Common myeloid progenitor, CD34-positive (primary cell): ENCODE results near the gene MED12.

Experiments
- CTCF ChIA-PET: fragments of 350-600 bp; sonication (Branson Sonifier 250); formaldehyde crosslinking; loops from one replicate; lab custom pipeline; 2021; ENCODE audit warnings: antibody characterized with exemption; lab: Charles Lee
- POLR2A ChIA-PET: fragments of 350-600 bp; sonication (Branson Sonifier 250); formaldehyde crosslinking; loops from one replicate; lab custom pipeline; 2021; ENCODE audit warnings: antibody characterized with exemption; lab: Charles Lee
- DNase-seq, 3 donors: peaks; one replicate each; pipeline versions ENCODE4 v3.0.0 to v3.0.0-alpha.2; 2013
- H3K27ac ChIP-seq, 2 experiments: 1 replicate in 1 of 2; 2 replicates in 1 of 2; pipeline ENCODE4 v1.7.0; 2013; ENCODE audit warnings: inconsistent platforms in 2 of 2, low read length in 2 of 2, mild to moderate bottlenecking in 2 of 2, low read depth in 1 of 2, moderate library complexity in 1 of 2; ENCODE audit not compliant: severe bottlenecking in 2 of 2, insufficient read depth in 1 of 2, poor library complexity in 1 of 2
- H3K27me3 ChIP-seq, 5 experiments: replicated peaks in 2 of 5; 1 replicate in 3 of 5; 2 replicates in 2 of 5; pipeline versions ENCODE4 v1.6.1 to v1.7.0; 2013; ENCODE audit warnings: low read length in 4 of 5, mild to moderate bottlenecking in 2 of 5, moderate library complexity in 2 of 5, inconsistent platforms in 1 of 5; ENCODE audit not compliant: insufficient read depth in 5 of 5, control insufficient read depth in 4 of 5
- H3K36me3 ChIP-seq, 4 experiments: 1 replicate in 2 of 4; 2 replicates in 2 of 4; pipeline versions ENCODE4 v1.6.1 to v1.7.0; 2013; ENCODE audit warnings: low read length in 3 of 4, control low read depth in 1 of 4, mild to moderate bottlenecking in 1 of 4; ENCODE audit not compliant: control insufficient read depth in 4 of 4, insufficient read depth in 4 of 4
- H3K4me1 ChIP-seq, 4 experiments: 1 replicate in 3 of 4; 2 replicates in 1 of 4; pipeline versions ENCODE4 v1.6.1 to v1.7.1; 2013; ENCODE audit warnings: low read length in 3 of 4, mild to moderate bottlenecking in 3 of 4, control low read depth in 1 of 4, inconsistent platforms in 1 of 4, moderate library complexity in 1 of 4; ENCODE audit not compliant: control insufficient read depth in 4 of 4, insufficient read depth in 4 of 4; ENCODE audit errors: control extremely low read depth in 1 of 4
- H3K4me3 ChIP-seq, 7 experiments: 1 replicate in 4 of 7; 2 replicates in 3 of 7; pipeline versions ENCODE4 v1.5.1 to v1.7.0; 2013; ENCODE audit warnings: mild to moderate bottlenecking in 7 of 7, low read length in 6 of 7, moderate library complexity in 6 of 7, inconsistent platforms in 2 of 7, low read depth in 2 of 7, control low read depth in 1 of 7; ENCODE audit not compliant: insufficient read depth in 4 of 7, control insufficient read depth in 1 of 7; ENCODE audit errors: extremely low read depth in 1 of 7
- H3K9me3 ChIP-seq, 5 experiments: 1 replicate in 4 of 5; 2 replicates in 1 of 5; pipeline versions ENCODE4 v1.6.1 to v1.7.1; 2013; ENCODE audit warnings: low read length in 4 of 5, mild to moderate bottlenecking in 2 of 5, inconsistent platforms in 1 of 5, low read depth in 1 of 5, moderate library complexity in 1 of 5; ENCODE audit not compliant: control insufficient read depth in 4 of 5, insufficient read depth in 2 of 5; ENCODE audit errors: control extremely low read depth in 1 of 5
- WGBS: methylation state at CpG from one replicate; pipeline ENCODE4 v1.1.5; 2013; ENCODE audit not compliant: insufficient coverage; 5-methylcytosine and 5-hydroxymethylcytosine counted together

MED12 gene

DNA sequence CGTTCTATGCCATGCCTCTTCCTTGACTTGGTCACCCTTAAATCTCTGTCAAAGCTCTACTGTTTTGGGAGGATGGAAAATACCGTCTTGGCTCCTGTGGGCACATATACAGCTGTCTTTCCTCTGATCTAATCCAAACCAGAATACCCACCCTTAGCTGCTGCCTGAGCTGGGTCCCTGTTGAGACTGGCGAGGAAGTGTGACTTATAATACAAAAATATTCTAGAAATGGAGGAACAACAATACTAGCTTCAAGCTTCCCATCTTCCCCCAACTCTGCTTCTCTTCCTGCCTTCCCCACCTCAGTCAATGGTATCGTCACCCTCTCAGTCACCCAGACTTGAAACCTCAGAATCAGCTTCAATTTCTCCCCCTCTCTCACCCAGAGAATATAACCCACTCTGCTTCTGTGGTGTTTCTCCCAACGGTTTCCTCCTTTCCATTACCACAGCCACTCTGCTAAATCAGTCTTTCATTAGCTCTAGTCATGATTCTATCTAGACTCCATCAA is 6.4 kb upstream of the MED12 start:
- peak overlapping the region; percentile 77 to 89 for H3K27ac ChIP-seq

GRCh38 chrX:71117358-71117757 is 1.0 kb upstream of the MED12 start:
- no peaks in the 10 kb centered on the region for H3K9me3 ChIP-seq
- ChIA-PET POLR2A (interaction anchor here (1.8 to 2.7 kb wide), 2 partner anchors 16 to 21 kb away, joined by 7 to 14 read pairs; partner anchors contain the start of gene FOXO4), CTCF (interaction anchor here (0.6 to 6.1 kb wide), 5 partner anchors 9 to 20 kb away, joined by 3 to 72 read pairs (median 3); no protein-coding TSS in a partner anchor)
- H3K27ac ChIP-seq, result no peak overlapping the region
- no peaks in the 10 kb centered on the region for H3K27me3 ChIP-seq
- H3K36me3 ChIP-seq, result peaks cover 9 to 21% (median 16%) of the 10 kb centered on the region in 4 experiments
- peaks cover 13 to 26% (median 15%) of the 10 kb centered on the region in 4 experiments for H3K4me1 ChIP-seq
- no peak for DNase-seq
- 85% methylated on average over 8 of the region's 10 CpGs for WGBS
- peak overlapping the region in 1 of 7 experiments; percentile 85 for H3K4me3 ChIP-seq

More for the DNA sequence above, 6.4 kb upstream of the MED12 start:
- Histone ChIP-seq H3K36me3 (peaks cover 0 to 2% (median 0%) of the 10 kb centered on the region in 4 experiments), H3K4me1 (peaks cover 29 to 64% (median 45%) of the 10 kb centered on the region in 4 experiments), H3K9me3 (no peaks in the 10 kb centered on the region), H3K27me3 (no peaks in the 10 kb centered on the region), H3K4me3 (peak overlapping the region in 5 of 7 experiments; percentile 5 to 78 (median 57))
- DNase-seq, result peak in 2 of 3 donors; percentile 57 to 58
- CTCF ChIA-PET, result interaction anchor here (1.2 to 3.0 kb wide), 3 partner anchors 10 to 20 kb away, joined by 3 to 30 read pairs (median 3); no protein-coding TSS in a partner anchor
- 34% methylated on average over 2 of the region's 5 CpGs for WGBS
- POLR2A ChIA-PET, result interaction anchor here (0.6 to 1.6 kb wide), 5 partner anchors 9 to 822 kb away, joined by 3 to 13 read pairs (median 3); partner anchors contain the start of gene KIF4A

GRCh38 chrX:71118985-71119535 is 664 bp downstream of the MED12 start:
- ChIA-PET CTCF (interaction anchor here (1.0 to 6.1 kb wide), 5 partner anchors 9 to 20 kb away, joined by 3 to 72 read pairs (median 5); partner anchors contain the start of gene CXorf65), POLR2A (interaction anchor here (0.7 to 2.7 kb wide), 6 partner anchors 9 to 151 kb away, joined by 3 to 14 read pairs (median 6); partner anchors contain the start of gene FOXO4)
- no peak for DNase-seq
- H3K4me1 ChIP-seq, result peaks cover 7 to 16% (median 12%) of the 10 kb centered on the region in 4 experiments
- H3K4me3 ChIP-seq, result peak overlapping the region in 6 of 7 experiments; percentile 64 to 85 (median 70)
- H3K36me3 ChIP-seq, result peaks cover 15 to 37% (median 27%) of the 10 kb centered on the region in 4 experiments
- H3K27me3 ChIP-seq, result no peaks in the 10 kb centered on the region
- WGBS, result 47% methylated on average over 9 of the region's 17 CpGs
- no peaks in the 10 kb centered on the region for H3K9me3 ChIP-seq
- peak overlapping the region; percentile 68 to 88 for H3K27ac ChIP-seq

- Histone ChIP-seq H3K4me3 (no peak overlapping the region), H3K27me3 (peaks cover 0 to 2% (median 0%) of the 10 kb centered on the region in 5 experiments), H3K4me1 (peaks cover 0 to 2% (median 0%) of the 10 kb centered on the region in 4 experiments), H3K27ac (no peak overlapping the region), H3K36me3 (peaks cover 22 to 92% (median 56%) of the 10 kb centered on the region in 4 experiments), H3K9me3 (no peaks in the 10 kb centered on the region)
- DNase-seq, result no peak
- POLR2A ChIA-PET, result interaction anchor here (1.4 kb wide), 1 partner anchor 26 kb away, joined by 3 read pairs; no protein-coding TSS in a partner anchor
- 85% methylated on average over 12 of the region's 12 CpGs for WGBS
- CTCF ChIA-PET, result interaction anchor here (0.7 to 6.4 kb wide), 6 partner anchors 9 to 54 kb away, joined by 3 to 109 read pairs (median 5); partner anchors contain the start of genes CXorf65 and MED12
These were observed 9.9 kb downstream of the MED12 start for GRCh38 chrX:71128166-71128833.

GRCh38 chrX:71128915-71129765 is 10.7 kb downstream of the MED12 start:
- Histone ChIP-seq H3K27me3 (peaks cover 0 to 2% (median 0%) of the 10 kb centered on the region in 5 experiments), H3K27ac (no peak overlapping the region), H3K9me3 (no peaks in the 10 kb centered on the region), H3K4me1 (peaks cover 0 to 2% (median 0%) of the 10 kb centered on the region in 4 experiments), H3K4me3 (no peak overlapping the region), H3K36me3 (peaks cover 19 to 90% (median 54%) of the 10 kb centered on the region in 4 experiments)
- peak; percentile 52 to 82 (median 73) for DNase-seq
- POLR2A ChIA-PET, result interaction anchor here (1.4 kb wide), 1 partner anchor 27 kb away, joined by 3 read pairs; no protein-coding TSS in a partner anchor
- CTCF ChIA-PET, result interaction anchor here (0.7 to 6.4 kb wide), 11 partner anchors 9 to 159 kb away, joined by 3 to 109 read pairs (median 7); partner anchors contain the start of genes CXorf65, MED12 and NLGN3
- 60% methylated on average over 8 of the region's 18 CpGs for WGBS

DNA sequence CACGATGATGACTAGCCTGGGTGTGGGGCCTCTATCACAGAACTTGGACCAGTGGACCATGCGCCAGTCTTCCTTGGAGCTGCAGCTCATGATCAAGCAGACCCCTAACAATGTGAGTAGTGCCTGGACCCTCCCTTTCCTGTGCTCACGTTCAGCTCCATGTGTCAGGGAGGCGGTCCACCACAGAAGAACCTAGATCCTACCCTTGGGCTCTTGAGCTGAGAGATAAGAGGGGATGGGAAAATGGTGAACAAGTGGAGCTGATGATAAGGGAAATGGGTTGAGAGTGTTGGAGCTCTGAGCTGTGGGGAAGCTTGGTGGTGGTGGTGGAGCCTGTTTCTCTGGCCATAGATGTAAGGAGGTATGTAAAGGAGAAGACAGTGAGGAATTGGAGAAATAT is 13.1 kb downstream of the MED12 start:
- peaks cover 17 to 90% (median 53%) of the 10 kb centered on the region in 4 experiments for H3K36me3 ChIP-seq
- peak in 2 of 3 donors; percentile 41 to 58 for DNase-seq
- peaks cover 0 to 3% (median 0%) of the 10 kb centered on the region in 5 experiments for H3K27me3 ChIP-seq
- 78% methylated on average over 3 of the region's 4 CpGs for WGBS
- peaks cover 0 to 2% (median 0%) of the 10 kb centered on the region in 4 experiments for H3K4me1 ChIP-seq
- H3K27ac ChIP-seq, result no peak overlapping the region
- ChIA-PET POLR2A (no interaction called here), CTCF (interaction anchor here (0.8 to 6.4 kb wide), 9 partner anchors 10 to 64 kb away, joined by 3 to 109 read pairs (median 4); partner anchors contain the start of genes CXorf65, MED12 and SNX12)
- no peak overlapping the region for H3K4me3 ChIP-seq
- no peaks in the 10 kb centered on the region for H3K9me3 ChIP-seq
